A549 (cell line): ENCODE results near the gene LBHD2. TPM values are rescaled to one million over a fixed set of nuclear protein-coding genes. Genes with fewer than 3 reads are reported as not detected.
"Not testable (repeated sequence)": the region's sequence is repeated elsewhere in the genome, so short reads cannot be mapped to it uniquely, and the experiment has no call there.

ENCODE experiments used
- ATAC-seq, 2 experiments: fragments of 200-7000 bp in 1 of 2; fragments of >200 bp in 1 of 2; cut with Nextera tagmentation in 1 of 2; cut with Tn5 transposase in 1 of 2; 3 replicates each; pipeline versions ENCODE4 v1.8.0 to v1.9.1; 2018 to 2020; ENCODE audit warnings: mild to moderate bottlenecking in 1 of 2, moderate library complexity in 1 of 2
- CTCF ChIA-PET: fragments of 300-600 bp; sonication (Branson Sonifier 250); formaldehyde crosslinking; extraction: SDS; loops from one replicate; lab custom pipeline; 2021; ENCODE audit warnings: antibody characterized with exemption, inconsistent platforms; lab: Yijun Ruan, JAX
- POLR2A ChIA-PET: fragments of 350-600 bp; formaldehyde crosslinking; extraction: SDS; loops from one replicate; lab custom pipeline; 2021; ENCODE audit warnings: antibody characterized with exemption, inconsistent platforms; lab: Yijun Ruan, JAX
- DNase-seq, 2 experiments: peaks; one replicate each; pipeline versions ENCODE4 v3.0.0 to v3.0.0-alpha.2; 2011 to 2016; ENCODE audit warnings: low read depth in 1 of 2, low spot score in 1 of 2
- FAIRE-seq: peaks from 2 replicates; lab custom pipeline; 2011; peaks lifted over from hg19 to GRCh38; lab: Jason Lieb, UNC
- H3K27ac ChIP-seq, 2 experiments: fragments of >200 bp; sonication (Bioruptor Twin); formaldehyde crosslinking; 3 replicates each; pipeline ENCODE4 v1.5.1; 2016 to 2017
- H3K4me1 ChIP-seq: fragments of >200 bp; sonication (Bioruptor Twin); formaldehyde crosslinking; 3 replicates; pipeline ENCODE4 v1.6.1; 2016
- H3K4me2 ChIP-seq: fragments of >200 bp; sonication (Bioruptor Twin); formaldehyde crosslinking; 3 replicates; pipeline ENCODE4 v1.6.1; 2016
- H3K4me3 ChIP-seq: fragments of >200 bp; sonication (Bioruptor Twin); formaldehyde crosslinking; 3 replicates; pipeline ENCODE4 v1.5.1; 2016
- H3K9me3 ChIP-seq: fragments of >200 bp; sonication (Bioruptor Twin); formaldehyde crosslinking; 3 replicates; pipeline ENCODE4 v1.6.1; 2016
- CBX2 ChIP-seq: fragments of 200-600 bp; sonication (generic); IDR thresholded peaks from 2 replicates; pipeline ENCODE4 v1.6.1; 2016; ENCODE audit warnings: low read depth, mild to moderate bottlenecking, borderline replicate concordance
- GATA3 ChIP-seq: IDR thresholded peaks from 2 replicates; pipeline ENCODE4 v1.6.1; 2012; ENCODE audit warnings: borderline replicate concordance
- HOXA7 ChIP-seq: fragments of 250-450 bp; sonication (Bioruptor Pico); IDR thresholded peaks from 2 replicates; pipeline ENCODE4 v1.5.0; 2020; ENCODE audit warnings: mild to moderate bottlenecking, moderate library complexity
- JUNB ChIP-seq: fragments of >200 bp; sonication (Bioruptor Twin); formaldehyde crosslinking; IDR thresholded peaks from 2 replicates; pipeline ENCODE4 v1.6.1; 2016
- KDM1A ChIP-seq: fragments of 200-600 bp; sonication (generic); IDR thresholded peaks from 2 replicates; pipeline ENCODE4 v1.6.1; 2016; ENCODE audit warnings: low read depth, mild to moderate bottlenecking
- MAFK ChIP-seq: fragments of 450-650 bp; IDR thresholded peaks from 2 replicates; pipeline ENCODE4 v1.6.1; 2014; ENCODE audit not compliant: partially characterized antibody
- MAX ChIP-seq: IDR thresholded peaks from 2 replicates; pipeline ENCODE4 v1.6.1; 2012
- NFE2L2 ChIP-seq: fragments of 150-350 bp; conservative IDR thresholded peaks from 2 replicates; pipeline ENCODE4 v1.6.1; 2014; ENCODE audit warnings: low read length
- NPAS2 ChIP-seq: fragments of 250-450 bp; sonication (Bioruptor Pico); IDR thresholded peaks from 2 replicates; pipeline ENCODE4 v1.8.0; 2022; ENCODE audit warnings: mild to moderate bottlenecking, moderate library complexity, borderline replicate concordance
- PHF8 ChIP-seq: fragments of 200-600 bp; sonication (generic); IDR thresholded peaks from 2 replicates; pipeline ENCODE4 v1.6.1; 2016; ENCODE audit warnings: low read depth, mild to moderate bottlenecking, antibody characterized with exemption, moderate library complexity, borderline replicate concordance
- ZFP36 ChIP-seq: fragments of 450-650 bp; IDR thresholded peaks from 2 replicates; pipeline ENCODE4 v1.6.1; 2014; ENCODE audit warnings: borderline replicate concordance; ENCODE audit not compliant: partially characterized antibody
- ZSCAN20 ChIP-seq: fragments of 250-450 bp; sonication (Bioruptor Pico); IDR thresholded peaks from 2 replicates; pipeline ENCODE4 v1.8.0; 2022; ENCODE audit warnings: mild to moderate bottlenecking, moderate library complexity
- WGBS: methylation state at CpG from one replicate; pipeline ENCODE4 v1.1.6; 2017; ENCODE audit errors: missing lambda C conversion rate; 5-methylcytosine and 5-hydroxymethylcytosine counted together
- polyA plus RNA-seq, 4 experiments: library from polyadenylated mRNA; depleted of rRNA in 3 of 4; stranded (reverse); fragments of >200 nt; fragmentation: RNase III in 1 of 4; extraction: RNeasy Plus Mini Kit Qiagen cat#74134 plus additional on column Dnase treatment in 1 of 4; gene quantifications; 2 replicates in 3 of 4; 3 replicates in 1 of 4; pipeline ENCODE4 v1.2.3, GENCODE V29; 2011 to 2017

Gene LBHD2
- polyA plus RNA-seq, 2 of the 4 experiments (the other 2 are of a cell fraction): not detected

DNA sequence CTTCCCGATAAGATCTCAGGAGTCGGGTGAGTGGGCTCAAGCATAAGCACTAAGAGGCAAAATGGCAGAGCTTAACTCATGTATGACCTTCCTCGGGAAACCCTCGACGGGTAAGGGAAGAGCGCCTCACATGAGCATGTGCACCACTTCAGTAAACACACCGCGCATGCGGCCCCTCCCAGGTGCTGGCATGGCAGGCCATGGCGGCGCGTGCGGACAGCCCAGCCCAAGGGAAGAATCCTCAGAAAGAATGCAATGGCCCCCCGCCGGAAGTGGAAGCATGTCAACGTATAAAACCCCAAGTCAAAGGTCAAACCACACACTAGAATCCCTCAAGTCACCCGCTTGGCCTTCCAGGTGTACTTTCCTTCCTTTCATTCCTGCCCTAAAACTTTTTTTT lies 32.6 kb downstream of the LBHD2 start (continued):
- TF ChIP-seq MAX (no peak), JUNB (no peak), MAFK (no peak), ZSCAN20 (CRISPR knock-in tag) (no peak), PHF8 (no peak)

GRCh38 chr14:103117499-103117898 lies 33.5 kb downstream of the LBHD2 start:
- ATAC-seq: not testable (repeated sequence)
- WGBS: 94% methylated on average over 7 of the region's 7 CpGs
- CTCF ChIA-PET: interaction anchor here (0.9 to 7.8 kb wide), 3 partner anchors 7 to 25 kb away, joined by 3 to 120 read pairs (median 5); no protein-coding TSS in a partner anchor

GRCh38 chr14:103118018-103118662 lies 34.1 kb downstream of the LBHD2 start:
- ATAC-seq (no peak), DNase-seq (no peak), FAIRE-seq (no peak)
- H3K4me3 ChIP-seq: no peak overlapping the region
- CTCF ChIA-PET: interaction anchor here (0.9 to 7.8 kb wide), 6 partner anchors 8 to 174 kb away, joined by 3 to 120 read pairs (median 5); no protein-coding TSS in a partner anchor
- 50% methylated on average over 9 of the region's 10 CpGs for WGBS
- TF ChIP-seq ZFP36: peak; percentile 64
- TF ChIP-seq NPAS2 (CRISPR knock-in tag): no peak
- peak; percentile 35; the same call in 1 of the 2 replicates for TF ChIP-seq MAX
- no peak for TF ChIP-seq HOXA7 (CRISPR knock-in tag)
- 0 out of 2 replicates have a peak, but pooled peaks have one; percentile 16 for TF ChIP-seq KDM1A
- no peaks in the 10 kb centered on the region for H3K9me3 ChIP-seq
- POLR2A ChIA-PET: interaction anchor here (0.6 to 1.4 kb wide), 2 partner anchors 8 to 21 kb away, joined by 3 read pairs; no protein-coding TSS in a partner anchor
- peak overlapping the region; percentile 22; the same call in 2 of the 3 replicates for H3K4me2 ChIP-seq
- peak overlapping the region; percentile 69 to 98; a peak in 5 of 6 replicates for H3K27ac ChIP-seq
- peaks cover 84% of the 10 kb centered on the region for H3K4me1 ChIP-seq

More at GRCh38 chr14:103117499-103117898, 33.5 kb downstream of the LBHD2 start:
- DNase-seq, H3K4me3 ChIP-seq, FAIRE-seq, H3K9me3 ChIP-seq: not testable (repeated sequence)
- Histone ChIP-seq H3K27ac (peak overlapping the region; percentile 55 to 98; a peak in 5 of 6 replicates), H3K4me1 (peaks cover 86% of the 10 kb centered on the region), H3K4me2 (peak overlapping the region; percentile 17; the same call in 1 of the 3 replicates)
- POLR2A ChIA-PET: interaction anchor here (0.6 kb wide), 1 partner anchor 22 kb away, joined by 3 read pairs; no protein-coding TSS in a partner anchor

- POLR2A ChIA-PET: interaction anchor here (1.4 kb wide), 1 partner anchor 9 kb away, joined by 3 read pairs; no protein-coding TSS in a partner anchor
- DNase-seq (no peak), ATAC-seq (no peak), FAIRE-seq (no peak)
- no peak overlapping the region for H3K4me3 ChIP-seq
- no peaks in the 10 kb centered on the region for H3K9me3 ChIP-seq
- 79% methylated on average over 7 of the region's 9 CpGs for WGBS
- no peak overlapping the region; the same call in 2 of the 3 replicates for H3K4me2 ChIP-seq
- CTCF ChIA-PET: interaction anchor here (0.9 to 7.8 kb wide), 7 partner anchors 9 to 174 kb away, joined by 3 to 120 read pairs (median 5); no protein-coding TSS in a partner anchor
- no peak for TF ChIP-seq CBX2
- TF ChIP-seq GATA3: no peak
- TF ChIP-seq MAFK: peak; percentile 10
- 0 out of 2 replicates have a peak, but pooled peaks have one; percentile 2 for TF ChIP-seq KDM1A
- 0 out of 2 replicates have a peak, but pooled peaks have one; percentile 14 for TF ChIP-seq NFE2L2
- H3K27ac ChIP-seq: peak overlapping the region; percentile 69 to 98
- H3K4me1 ChIP-seq: peaks cover 77% of the 10 kb centered on the region
These were observed 34.8 kb downstream of the LBHD2 start for GRCh38 chr14:103118663-103119404.

DNA sequence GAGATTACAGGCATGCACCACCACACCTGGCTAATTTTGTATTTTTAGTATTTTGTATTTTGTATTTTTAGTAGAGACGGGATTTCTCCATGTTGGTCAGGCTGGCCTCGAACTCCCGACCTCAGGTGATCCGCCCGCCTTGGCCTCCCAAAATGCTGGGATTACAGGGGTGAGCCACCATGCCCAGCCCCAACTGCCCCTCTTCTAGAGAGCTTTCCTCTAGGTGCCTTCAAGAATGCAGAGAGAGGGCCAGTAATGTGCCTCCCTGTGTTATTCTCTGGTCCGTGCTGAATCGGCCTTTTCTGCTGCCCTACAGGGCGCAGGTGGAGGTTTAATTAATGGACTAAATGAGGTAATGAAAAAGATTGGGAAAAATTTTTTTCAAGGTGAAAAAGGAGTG lies 35.5 kb downstream of the LBHD2 start:
- not testable (repeated sequence) for DNase-seq, H3K4me3 ChIP-seq, H3K4me2 ChIP-seq, FAIRE-seq, H3K9me3 ChIP-seq, ATAC-seq
- H3K4me1 ChIP-seq: peaks cover 72% of the 10 kb centered on the region
- peak; percentile 18 for TF ChIP-seq MAFK
- peak overlapping the region; percentile 96 to 98; a peak in 5 of 6 replicates for H3K27ac ChIP-seq
- WGBS: 94% methylated on average over 8 of the region's 8 CpGs
- ChIA-PET CTCF (interaction anchor here (1.0 to 7.8 kb wide), 3 partner anchors 15 to 41 kb away, joined by 3 to 120 read pairs (median 7); no protein-coding TSS in a partner anchor), POLR2A (interaction anchor here (1.4 kb wide), 1 partner anchor 10 kb away, joined by 3 read pairs; no protein-coding TSS in a partner anchor)
